Adipose tissue (tissue), 3 donors: ENCODE results near the gene KBTBD13. TPM values are rescaled to one million over a fixed set of nuclear protein-coding genes. Genes with fewer than 3 reads are reported as not detected.
A peak's percentile ranks its signal among the peaks of the same experiment; 100 is the strongest.
"Not testable (repeated sequence)": the region's sequence is repeated elsewhere in the genome, so short reads cannot be mapped to it uniquely, and the experiment has no call there.

Experiments
- H3K27ac ChIP-seq: one replicate; pipeline ENCODE4 v1.5.1; 2013; ENCODE audit warnings: low read depth, low read length
- WGBS, 3 donors: extraction: QIAGEN DNeasy Blood & Tissue Kit; methylation state at CpG; one replicate each; pipeline ENCODE4 v1.1.7; 2013; 5-methylcytosine and 5-hydroxymethylcytosine counted together
- polyA plus RNA-seq, 3 donors: library from polyadenylated mRNA; stranded (reverse); fragments of 200-250 nt; gene quantifications; one replicate each; pipeline ENCODE4 v1.2.3, GENCODE V29; 2013
- donor health status: healthy with polysubstance abuse.
- donor health status: Bipolar disorder and iron deficiency.
- donor health status: healthy.

KBTBD13 gene
- polyA plus RNA-seq, 3 donors: 0.03 TPM; not detected in 2

GRCh38 chr15:65066635-65067316 lies 9.8 kb upstream of the KBTBD13 start:
- no peak overlapping the region for H3K27ac ChIP-seq
- WGBS, 3 donors: 32 to 41% (median 38%) methylated on average over 9 of the region's 9 CpGs

DNA sequence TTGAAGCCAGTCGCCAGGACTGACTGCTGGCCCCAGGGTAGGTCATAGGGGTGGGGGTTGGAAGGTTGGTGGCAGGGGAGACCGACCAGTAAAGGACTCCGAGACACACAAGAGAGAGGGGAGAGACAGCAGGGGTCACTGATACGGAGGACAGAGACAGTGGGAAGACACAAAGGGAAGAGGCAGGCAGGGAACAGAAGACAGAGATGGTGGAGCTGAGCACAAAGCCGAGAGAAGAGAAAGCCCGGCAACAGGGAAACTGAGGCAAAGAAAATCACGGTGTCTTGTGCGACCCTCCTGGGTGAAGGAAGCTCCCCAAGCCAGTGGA lies 9.3 kb upstream of the KBTBD13 start:
- peak overlapping the region; percentile 28 for H3K27ac ChIP-seq
- 19 to 27% (median 21%) methylated on average over 8 of the region's 8 CpGs for WGBS, 3 donors

- H3K27ac ChIP-seq: peak within 1 kb of the TSS; percentile 36
- 3 to 10% (median 5%) methylated on average over 42 to 66 of the region's 66 CpGs for WGBS, 3 donors
Measured at GRCh38 chr15:65067645-65068402, 8.7 kb upstream of the KBTBD13 start, which contains the start of gene RASL12. Gene RASL12 (minus strand): TSS chr15:65067991. CDS start chr15:65067835, 156 bp downstream.

GRCh38 chr15:65068403-65068788 lies 8.2 kb upstream of the KBTBD13 start:
- H3K27ac ChIP-seq: peak overlapping the region; percentile 36
- WGBS, 3 donors: 55 to 85% (median 63%) methylated on average over 3 of the region's 3 CpGs

GRCh38 chr15:65069179-65069578 lies 7.4 kb upstream of the KBTBD13 start:
- 59 to 73% (median 60%) methylated on average over 1 of the region's 1 CpG for WGBS, 3 donors
- H3K27ac ChIP-seq: no peak overlapping the region

GRCh38 chr15:65069779-65070546 lies 6.6 kb upstream of the KBTBD13 start:
- WGBS, 3 donors: 70 to 75% (median 74%) methylated on average over 5 of the region's 5 CpGs
- no peak overlapping the region for H3K27ac ChIP-seq

DNA sequence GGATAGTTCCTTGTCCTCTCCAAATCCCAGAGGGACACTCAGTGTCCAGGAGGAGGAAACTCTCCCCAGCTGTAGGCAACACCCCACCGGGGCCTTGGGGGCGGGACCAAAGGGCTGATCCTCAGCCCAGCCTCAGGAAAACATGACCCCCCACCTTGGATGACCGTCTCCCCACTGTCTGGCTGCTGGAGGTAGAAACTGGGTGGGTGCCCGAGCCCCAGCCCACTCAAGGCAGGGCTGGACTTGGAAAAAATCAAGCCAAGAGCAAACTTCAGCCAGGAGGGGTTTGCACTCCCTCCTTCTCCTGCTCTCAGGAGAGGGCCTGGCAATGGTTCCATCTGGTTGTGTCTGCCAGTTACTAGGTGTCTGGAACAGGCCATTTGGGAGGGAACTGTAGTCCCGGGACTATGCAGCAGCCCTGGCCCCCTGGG lies 5.2 kb upstream of the KBTBD13 start:
- no peak overlapping the region for H3K27ac ChIP-seq
- WGBS, 3 donors: 41 to 68% (median 48%) methylated on average over 5 of the region's 5 CpGs

- no peak overlapping the region for H3K27ac ChIP-seq
- 38 to 94% (median 51%) methylated on average over 1 of the region's 1 CpG for WGBS, 3 donors
Measured at GRCh38 chr15:65072027-65072426, 4.5 kb upstream of the KBTBD13 start.

DNA sequence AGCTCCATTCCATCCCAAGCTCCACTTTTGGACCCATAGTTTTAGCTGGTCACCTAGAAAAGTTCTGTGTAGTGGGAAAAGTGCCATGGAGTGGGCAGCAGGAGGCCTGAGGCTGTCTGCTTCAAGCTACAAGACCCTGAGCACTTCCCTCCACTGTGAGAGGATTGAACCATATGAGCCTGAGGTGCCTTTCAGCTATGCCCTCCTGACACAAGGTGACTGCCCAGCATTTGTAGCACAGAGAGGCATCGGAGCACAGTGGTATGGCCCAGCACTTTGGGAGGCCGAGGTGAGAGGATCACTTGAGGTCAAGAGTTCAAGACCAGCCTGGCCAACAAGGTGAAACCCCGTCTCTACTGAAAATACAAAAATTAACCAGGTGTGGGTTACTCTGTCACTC lies 3.9 kb upstream of the KBTBD13 start:
- no peak overlapping the region for H3K27ac ChIP-seq
- 86 to 94% (median 94%) methylated on average over 3 of the region's 3 CpGs for WGBS, 3 donors

DNA sequence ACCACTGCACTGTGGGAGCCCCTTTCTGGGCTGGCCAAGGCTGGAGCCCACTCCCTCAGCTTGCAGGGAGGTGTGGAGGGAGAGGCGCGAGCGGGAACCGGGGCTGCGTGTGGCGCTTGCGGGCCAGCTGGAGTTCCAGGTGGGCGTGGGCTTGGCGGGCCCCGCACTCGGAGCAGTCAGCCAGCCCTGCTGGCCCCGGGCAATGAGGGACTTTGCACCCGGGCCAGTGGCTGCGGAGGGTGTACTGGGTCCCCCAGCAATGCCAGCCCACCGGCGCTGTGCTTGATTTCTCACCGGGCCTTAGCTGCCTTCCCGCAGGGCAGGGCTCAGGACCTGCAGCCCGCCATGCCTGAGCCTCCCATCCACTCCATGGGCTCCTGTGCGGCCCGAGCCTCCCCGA lies 1.6 kb upstream of the KBTBD13 start:
- not testable (repeated sequence) for H3K27ac ChIP-seq
- whole genome bisulfite sequencing, 3 donors: 95 to 97% (median 95%) methylated on average over 11 to 17 of the region's 22 CpGs

DNA sequence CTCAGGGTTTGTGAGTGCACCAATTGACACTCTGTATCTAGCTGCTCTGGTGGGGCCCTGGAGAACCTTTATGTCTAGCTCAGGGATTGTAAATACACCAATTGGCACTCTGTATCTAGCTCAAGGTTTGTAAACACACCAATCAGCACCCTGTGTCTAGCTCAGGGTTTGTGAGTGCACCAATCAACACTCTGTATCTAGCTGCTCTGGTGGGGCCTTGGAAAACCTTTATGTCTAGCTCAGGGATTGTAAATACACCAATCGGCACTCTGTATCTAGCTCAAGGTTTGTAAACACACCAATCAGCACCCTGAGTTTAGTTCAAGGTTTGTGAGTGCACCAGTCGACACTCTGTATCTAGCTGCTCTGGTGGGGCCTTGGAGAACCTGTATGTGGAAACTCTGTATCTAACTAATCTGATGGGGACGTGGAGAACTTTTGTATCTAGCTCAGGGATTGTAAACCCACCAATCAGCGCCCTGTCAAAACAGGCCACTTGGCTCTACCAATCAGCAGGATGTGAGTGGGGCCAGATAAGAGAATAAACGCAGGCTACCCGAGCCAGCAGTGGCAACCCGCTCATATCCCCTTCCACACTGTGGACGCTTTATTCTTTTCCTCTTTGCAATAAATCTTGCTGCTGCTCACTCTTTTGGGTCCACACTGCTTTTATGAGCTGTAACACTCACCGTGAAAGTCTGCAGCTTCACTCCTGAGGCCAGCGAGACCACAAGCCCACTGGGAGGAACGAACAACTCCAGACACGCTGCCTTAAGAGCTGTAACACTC lies 745 bp upstream of the KBTBD13 start:
- not testable (repeated sequence) for H3K27ac ChIP-seq
- WGBS, 3 donors: 64 to 71% (median 66%) methylated on average over 12 of the region's 12 CpGs

DNA sequence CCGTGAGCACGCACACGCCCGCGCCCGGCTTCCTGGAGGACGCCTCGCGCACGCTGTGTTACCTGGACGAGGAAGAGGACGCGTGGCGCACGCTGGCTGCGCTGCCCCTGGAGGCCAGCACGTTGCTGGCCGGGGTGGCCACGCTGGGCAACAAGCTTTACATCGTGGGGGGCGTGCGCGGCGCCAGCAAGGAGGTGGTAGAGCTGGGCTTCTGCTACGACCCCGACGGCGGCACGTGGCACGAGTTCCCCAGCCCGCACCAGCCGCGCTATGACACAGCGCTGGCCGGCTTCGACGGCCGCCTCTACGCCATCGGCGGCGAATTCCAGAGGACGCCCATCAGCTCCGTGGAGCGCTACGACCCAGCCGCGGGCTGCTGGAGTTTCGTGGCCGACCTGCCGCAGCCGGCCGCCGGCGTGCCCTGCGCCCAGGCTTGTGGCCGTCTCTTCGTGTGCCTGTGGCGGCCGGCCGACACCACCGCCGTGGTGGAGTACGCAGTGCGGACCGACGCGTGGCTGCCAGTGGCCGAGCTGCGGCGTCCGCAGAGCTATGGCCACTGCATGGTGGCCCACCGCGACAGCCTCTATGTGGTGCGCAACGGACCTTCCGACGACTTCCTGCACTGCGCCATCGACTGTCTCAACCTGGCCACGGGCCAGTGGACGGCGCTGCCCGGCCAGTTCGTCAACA lies 890 bp downstream of the KBTBD13 start:
- 56 to 64% (median 62%) methylated on average over 77 to 85 of the region's 85 CpGs for WGBS, 3 donors
- H3K27ac ChIP-seq: no peak overlapping the region

GRCh38 chr15:65077981-65078352 lies 1.4 kb downstream of the KBTBD13 start:
- WGBS, 3 donors: 9 to 18% (median 10%) methylated on average over 24 of the region's 24 CpGs

GRCh38 chr15:65079580-65079979 lies 3.0 kb downstream of the KBTBD13 start:
- H3K27ac ChIP-seq: no peak overlapping the region
- WGBS, 3 donors: 85 to 93% (median 91%) methylated on average over 5 of the region's 5 CpGs

More at GRCh38 chr15:65077981-65078352, 1.4 kb downstream of the KBTBD13 start:
- H3K27ac ChIP-seq: no peak overlapping the region

DNA sequence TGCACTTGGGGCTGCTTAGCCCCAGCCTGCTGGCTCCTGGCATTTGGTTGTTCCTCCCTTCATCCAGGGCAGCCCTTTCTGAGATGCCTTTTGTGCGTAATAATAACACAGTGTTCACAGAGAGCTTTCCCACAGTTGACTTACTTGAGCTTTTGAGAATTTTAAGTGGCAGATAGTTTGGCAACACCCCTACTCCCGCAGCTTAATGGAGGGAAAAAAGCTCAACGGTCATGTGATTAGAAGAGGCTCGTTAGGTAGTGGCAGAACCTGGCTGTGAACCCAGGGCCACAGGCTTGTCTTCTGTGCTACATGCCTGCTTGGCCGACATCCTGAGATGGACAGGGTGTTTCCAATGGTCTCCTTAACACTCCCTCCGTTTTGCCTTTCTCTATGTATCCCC lies 4.7 kb downstream of the KBTBD13 start:
- WGBS, 3 donors: 46 to 80% (median 63%) methylated on average over 6 of the region's 6 CpGs
- H3K27ac ChIP-seq: no peak overlapping the region

GRCh38 chr15:65081758-65082157 lies 5.2 kb downstream of the KBTBD13 start:
- H3K27ac ChIP-seq: no peak overlapping the region
- WGBS, 3 donors: 77 to 81% (median 78%) methylated on average over 5 of the region's 5 CpGs

- H3K27ac ChIP-seq: no peak overlapping the region
- WGBS, 3 donors: 10 to 15% (median 14%) methylated on average over 7 of the region's 7 CpGs
Measured at GRCh38 chr15:65082303-65082953, 5.9 kb downstream of the KBTBD13 start.
